Transverse colon (tissue), 4 donors: ENCODE measurements around the gene EFCAB11.

ENCODE experiments used
- EP300 ChIP-seq: sonication (generic); formaldehyde crosslinking; IDR thresholded peaks from one replicate; pipeline ENCODE4 v1.6.1; 2017; ENCODE audit warnings: antibody characterized with exemption, low read depth
- POLR2A ChIP-seq: fragments of 450-650 bp; IDR thresholded peaks from one replicate; pipeline ENCODE4 v1.6.1; 2016; ENCODE audit warnings: antibody characterized with exemption, mild to moderate bottlenecking, moderate library complexity
- POLR2AphosphoS5 ChIP-seq, 3 donors: sonication (generic); formaldehyde crosslinking; IDR thresholded peaks; one replicate each; pipeline ENCODE4 v1.6.1; 2016; ENCODE audit warnings: antibody characterized with exemption in 3 of 3
- TF ChIP-seq, protein P1 (sequence below), 5 experiments: fragments of 200-600 bp in 3 of 5; fragments of 450-650 bp in 2 of 5; sonication (generic) in 3 of 5; IDR thresholded peaks; 1 replicate in 2 of 5; 2 replicates in 3 of 5; pipeline ENCODE4 v1.5.1; 2016 to 2017; ENCODE audit warnings: antibody characterized with exemption in 5 of 5, inconsistent platforms in 3 of 5, mild to moderate bottlenecking in 2 of 5, moderate library complexity in 1 of 5

DNA sequence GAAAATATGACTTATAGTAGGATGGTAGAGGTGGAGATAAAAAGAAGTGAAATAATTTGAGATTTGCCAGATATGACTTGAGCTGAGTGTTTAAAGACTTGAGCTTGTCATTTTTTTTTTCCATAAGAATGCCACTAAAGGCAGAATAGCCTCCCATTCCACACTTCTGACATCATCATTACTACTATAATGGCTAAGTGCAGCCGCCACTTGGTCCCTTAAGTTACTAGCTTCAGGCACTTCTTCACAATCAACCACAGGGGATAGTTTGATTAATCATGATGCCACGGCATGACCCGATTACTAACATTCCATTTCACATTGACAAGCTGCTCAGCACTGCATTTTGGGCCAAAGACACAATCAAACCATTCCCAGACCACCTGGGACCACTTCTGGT is 127.9 kb downstream of the EFCAB11 start:
- TF ChIP-seq, protein P1, sequence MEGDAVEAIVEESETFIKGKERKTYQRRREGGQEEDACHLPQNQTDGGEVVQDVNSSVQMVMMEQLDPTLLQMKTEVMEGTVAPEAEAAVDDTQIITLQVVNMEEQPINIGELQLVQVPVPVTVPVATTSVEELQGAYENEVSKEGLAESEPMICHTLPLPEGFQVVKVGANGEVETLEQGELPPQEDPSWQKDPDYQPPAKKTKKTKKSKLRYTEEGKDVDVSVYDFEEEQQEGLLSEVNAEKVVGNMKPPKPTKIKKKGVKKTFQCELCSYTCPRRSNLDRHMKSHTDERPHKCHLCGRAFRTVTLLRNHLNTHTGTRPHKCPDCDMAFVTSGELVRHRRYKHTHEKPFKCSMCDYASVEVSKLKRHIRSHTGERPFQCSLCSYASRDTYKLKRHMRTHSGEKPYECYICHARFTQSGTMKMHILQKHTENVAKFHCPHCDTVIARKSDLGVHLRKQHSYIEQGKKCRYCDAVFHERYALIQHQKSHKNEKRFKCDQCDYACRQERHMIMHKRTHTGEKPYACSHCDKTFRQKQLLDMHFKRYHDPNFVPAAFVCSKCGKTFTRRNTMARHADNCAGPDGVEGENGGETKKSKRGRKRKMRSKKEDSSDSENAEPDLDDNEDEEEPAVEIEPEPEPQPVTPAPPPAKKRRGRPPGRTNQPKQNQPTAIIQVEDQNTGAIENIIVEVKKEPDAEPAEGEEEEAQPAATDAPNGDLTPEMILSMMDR (IDR thresholded peaks at IDR 0.05), result no peak
- TF ChIP-seq POLR2AphosphoS5 (IDR thresholded peaks at IDR 0.05) (no peak), POLR2A (no peak), EP300 (no peak)
